Panc1 (cell line): Measurements from ENCODE around the gene FOXN1.

Experiments used
- POLR2AphosphoS5 ChIP-seq: IDR thresholded peaks from 2 replicates; pipeline ENCODE4 v1.6.1; 2012; ENCODE audit warnings: mild to moderate bottlenecking, low read depth, low read length, moderate library complexity
- REST ChIP-seq, 2 experiments: IDR thresholded peaks; 2 replicates each; pipeline ENCODE4 v1.6.1; 2011 to 2012; ENCODE audit warnings: low read depth in 2 of 2, control low read depth in 1 of 2, low read length in 1 of 2, mild to moderate bottlenecking in 1 of 2, moderate library complexity in 1 of 2; ENCODE audit not compliant: insufficient read depth in 1 of 2
- SIN3A ChIP-seq: IDR thresholded peaks from 2 replicates; pipeline ENCODE4 v1.6.1; 2012; ENCODE audit warnings: low read depth, mild to moderate bottlenecking, low read length, moderate library complexity, borderline replicate concordance; ENCODE audit not compliant: insufficient read depth
- TCF7L2 ChIP-seq: IDR thresholded peaks from 2 replicates; pipeline ENCODE4 v1.6.1; 2011; ENCODE audit warnings: mild to moderate bottlenecking, low read depth, low read length, inconsistent platforms
- TF ChIP-seq, protein P1 (sequence below): fragments of 450-650 bp; IDR thresholded peaks from 2 replicates; pipeline ENCODE4 v1.5.1; 2017; ENCODE audit warnings: mild to moderate bottlenecking

GRCh38 chr17:28570716-28571360 is 64.7 kb downstream of the FOXN1 start:
- TF ChIP-seq POLR2AphosphoS5 = no peak
- TF ChIP-seq, protein P1, sequence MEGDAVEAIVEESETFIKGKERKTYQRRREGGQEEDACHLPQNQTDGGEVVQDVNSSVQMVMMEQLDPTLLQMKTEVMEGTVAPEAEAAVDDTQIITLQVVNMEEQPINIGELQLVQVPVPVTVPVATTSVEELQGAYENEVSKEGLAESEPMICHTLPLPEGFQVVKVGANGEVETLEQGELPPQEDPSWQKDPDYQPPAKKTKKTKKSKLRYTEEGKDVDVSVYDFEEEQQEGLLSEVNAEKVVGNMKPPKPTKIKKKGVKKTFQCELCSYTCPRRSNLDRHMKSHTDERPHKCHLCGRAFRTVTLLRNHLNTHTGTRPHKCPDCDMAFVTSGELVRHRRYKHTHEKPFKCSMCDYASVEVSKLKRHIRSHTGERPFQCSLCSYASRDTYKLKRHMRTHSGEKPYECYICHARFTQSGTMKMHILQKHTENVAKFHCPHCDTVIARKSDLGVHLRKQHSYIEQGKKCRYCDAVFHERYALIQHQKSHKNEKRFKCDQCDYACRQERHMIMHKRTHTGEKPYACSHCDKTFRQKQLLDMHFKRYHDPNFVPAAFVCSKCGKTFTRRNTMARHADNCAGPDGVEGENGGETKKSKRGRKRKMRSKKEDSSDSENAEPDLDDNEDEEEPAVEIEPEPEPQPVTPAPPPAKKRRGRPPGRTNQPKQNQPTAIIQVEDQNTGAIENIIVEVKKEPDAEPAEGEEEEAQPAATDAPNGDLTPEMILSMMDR = no peak
- no peak for TF ChIP-seq TCF7L2
- TF ChIP-seq REST (IDR thresholded peaks at IDR 0.05; ENCODE audit: insufficient read depth in 1 of 2, low read depth in 2 of 2, low read length in 1 of 2) = no peak
- no peak for TF ChIP-seq SIN3A
